GM10248 (cell line): ENCODE results near the gene ARID3A.

Experiments used
- CTCF ChIA-PET: fragments of 300-600 bp; sonication (Branson Sonifier 250); formaldehyde crosslinking; extraction: SDS; loops from one replicate; lab custom pipeline; 2021; ENCODE audit warnings: antibody characterized with exemption; lab: Yijun Ruan, JAX
- POLR2A ChIA-PET: fragments of 350-650 bp; sonication (Branson Sonifier 250); formaldehyde crosslinking; extraction: SDS; loops from one replicate; lab custom pipeline; 2020; ENCODE audit warnings: antibody characterized with exemption; lab: Yijun Ruan, JAX
- DNase-seq: peaks from one replicate; pipeline ENCODE4 v3.0.0; 2012; ENCODE audit errors: extremely low spot score
- TF ChIP-seq, protein P1 (sequence below): IDR thresholded peaks from 2 replicates; pipeline ENCODE4 v1.5.1; 2012; ENCODE audit warnings: mild to moderate bottlenecking, low read depth; ENCODE audit errors: extremely low read depth, missing control alignments, control extremely low read depth

ARID3A gene

DNA sequence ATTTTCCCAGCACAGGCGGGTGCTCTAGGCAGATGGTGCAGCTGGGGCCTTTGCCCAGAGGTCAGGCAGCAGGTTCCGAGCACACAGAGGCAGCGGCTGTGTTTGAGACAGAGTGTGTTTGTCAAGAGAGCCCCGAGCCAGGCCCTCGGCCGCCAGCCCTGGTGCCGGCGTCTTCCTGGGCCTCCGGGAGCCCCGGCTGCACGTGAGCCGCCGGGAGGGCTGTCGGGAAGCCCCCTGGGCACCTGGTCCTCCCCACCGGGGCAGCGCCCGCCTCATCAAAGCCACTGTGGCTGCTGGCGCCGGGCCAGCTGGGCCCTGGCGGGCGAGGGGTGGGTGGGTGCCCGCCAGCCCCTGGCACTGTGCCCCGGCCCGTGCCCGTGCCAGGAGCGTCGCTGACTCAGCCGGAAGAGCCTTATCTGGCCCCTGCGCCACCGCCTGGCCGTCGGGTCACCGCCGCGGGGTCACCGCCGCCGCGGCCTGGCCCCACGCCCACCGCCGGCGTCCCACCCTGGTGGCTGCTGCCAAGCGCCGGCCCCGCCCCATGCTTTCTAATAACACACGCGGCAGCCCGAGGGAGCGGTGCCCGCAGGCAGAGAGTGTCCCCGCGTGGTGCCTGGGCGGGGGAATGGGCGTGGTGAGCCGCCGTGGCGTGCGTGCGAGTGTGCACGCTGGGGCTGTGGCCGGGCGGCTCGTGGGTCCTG lies 14.9 kb downstream of the ARID3A start:
- no peak for DNase-seq
- POLR2A ChIA-PET, result no interaction called here
- CTCF ChIA-PET, result interaction anchor here (1.2 to 1.3 kb wide), 2 partner anchors 41 to 43 kb away, joined by 3 read pairs; partner anchors contain the start of gene WDR18
- TF ChIP-seq, protein P1, sequence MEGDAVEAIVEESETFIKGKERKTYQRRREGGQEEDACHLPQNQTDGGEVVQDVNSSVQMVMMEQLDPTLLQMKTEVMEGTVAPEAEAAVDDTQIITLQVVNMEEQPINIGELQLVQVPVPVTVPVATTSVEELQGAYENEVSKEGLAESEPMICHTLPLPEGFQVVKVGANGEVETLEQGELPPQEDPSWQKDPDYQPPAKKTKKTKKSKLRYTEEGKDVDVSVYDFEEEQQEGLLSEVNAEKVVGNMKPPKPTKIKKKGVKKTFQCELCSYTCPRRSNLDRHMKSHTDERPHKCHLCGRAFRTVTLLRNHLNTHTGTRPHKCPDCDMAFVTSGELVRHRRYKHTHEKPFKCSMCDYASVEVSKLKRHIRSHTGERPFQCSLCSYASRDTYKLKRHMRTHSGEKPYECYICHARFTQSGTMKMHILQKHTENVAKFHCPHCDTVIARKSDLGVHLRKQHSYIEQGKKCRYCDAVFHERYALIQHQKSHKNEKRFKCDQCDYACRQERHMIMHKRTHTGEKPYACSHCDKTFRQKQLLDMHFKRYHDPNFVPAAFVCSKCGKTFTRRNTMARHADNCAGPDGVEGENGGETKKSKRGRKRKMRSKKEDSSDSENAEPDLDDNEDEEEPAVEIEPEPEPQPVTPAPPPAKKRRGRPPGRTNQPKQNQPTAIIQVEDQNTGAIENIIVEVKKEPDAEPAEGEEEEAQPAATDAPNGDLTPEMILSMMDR, result peak; percentile 18

DNA sequence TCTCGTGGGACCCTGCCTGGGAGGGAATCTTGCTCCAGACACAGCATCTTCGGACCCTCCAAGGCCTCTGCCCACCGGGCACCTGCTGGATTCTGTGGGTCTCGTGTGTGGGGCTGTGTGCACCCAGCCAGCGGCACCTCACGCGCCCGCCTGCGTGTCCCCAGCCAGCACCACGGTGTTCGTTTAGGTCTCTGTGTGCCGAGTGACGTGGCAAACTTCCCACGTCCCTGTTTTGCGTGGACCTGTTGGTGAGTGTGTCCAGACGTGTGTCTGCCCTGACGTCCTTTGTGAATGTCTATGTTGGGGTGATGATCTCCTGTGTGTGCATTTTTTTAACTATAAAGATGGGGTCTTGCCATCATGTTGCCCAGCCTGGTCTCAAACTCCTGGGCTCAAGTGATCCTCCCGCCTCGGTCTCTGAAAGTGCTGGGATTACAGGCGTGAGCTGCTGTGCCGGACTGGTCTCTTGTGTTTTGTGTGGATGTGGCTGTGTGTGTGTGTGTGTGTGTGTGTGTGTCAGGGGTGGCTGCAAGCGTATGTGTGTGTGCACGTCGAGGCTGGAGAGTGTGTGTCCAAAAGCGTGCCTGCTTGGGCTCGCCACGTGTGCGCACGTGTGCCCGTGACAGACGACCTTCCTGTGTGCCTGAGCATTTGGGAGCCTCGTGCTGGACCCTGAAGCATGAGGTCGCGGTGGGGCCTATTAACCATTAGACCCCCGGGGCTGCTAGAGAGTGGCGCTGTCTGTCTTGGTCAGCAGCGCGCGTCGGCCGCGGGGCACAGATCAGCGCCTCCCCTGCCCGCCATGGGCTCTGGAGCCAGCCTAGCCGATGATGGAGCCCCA lies 15.7 kb downstream of the ARID3A start:
- TF ChIP-seq, protein P1, result no peak
- POLR2A ChIA-PET, result no interaction called here
- CTCF ChIA-PET, result interaction anchor here (1.3 kb wide), 1 partner anchor 8 kb away, joined by 3 read pairs; no protein-coding TSS in a partner anchor
- no peak for DNase-seq

DNA sequence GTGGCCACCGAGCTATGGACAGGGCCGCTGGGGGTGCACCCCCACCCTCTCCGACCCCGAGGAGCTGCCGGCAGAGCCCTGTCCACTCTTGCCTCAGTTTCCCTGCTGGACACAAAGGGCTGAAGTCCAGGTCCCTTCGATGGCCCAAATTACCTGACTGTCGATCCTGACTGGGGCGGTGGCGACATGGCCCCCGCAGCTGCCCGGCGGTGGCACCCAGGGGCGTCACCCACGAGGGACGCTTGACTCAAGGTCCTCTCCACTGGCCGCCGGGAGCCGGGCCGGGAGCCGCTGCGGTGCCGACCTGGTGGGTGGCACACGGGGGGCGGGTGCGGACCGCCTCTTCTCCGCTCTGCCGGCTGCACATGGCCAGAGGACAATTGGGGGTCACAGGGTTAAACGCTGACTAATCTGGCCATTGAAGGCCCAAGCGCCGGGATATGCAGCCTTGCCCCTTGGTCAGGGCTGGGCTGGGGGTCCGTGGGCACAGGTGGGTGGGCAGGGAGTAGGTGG lies 16.4 kb downstream of the ARID3A start:
- TF ChIP-seq, protein P1, result no peak
- CTCF ChIA-PET, result interaction anchor here (1.3 kb wide), 1 partner anchor 9 kb away, joined by 3 read pairs; no protein-coding TSS in a partner anchor
- no peak for DNase-seq
- POLR2A ChIA-PET, result no interaction called here

DNA sequence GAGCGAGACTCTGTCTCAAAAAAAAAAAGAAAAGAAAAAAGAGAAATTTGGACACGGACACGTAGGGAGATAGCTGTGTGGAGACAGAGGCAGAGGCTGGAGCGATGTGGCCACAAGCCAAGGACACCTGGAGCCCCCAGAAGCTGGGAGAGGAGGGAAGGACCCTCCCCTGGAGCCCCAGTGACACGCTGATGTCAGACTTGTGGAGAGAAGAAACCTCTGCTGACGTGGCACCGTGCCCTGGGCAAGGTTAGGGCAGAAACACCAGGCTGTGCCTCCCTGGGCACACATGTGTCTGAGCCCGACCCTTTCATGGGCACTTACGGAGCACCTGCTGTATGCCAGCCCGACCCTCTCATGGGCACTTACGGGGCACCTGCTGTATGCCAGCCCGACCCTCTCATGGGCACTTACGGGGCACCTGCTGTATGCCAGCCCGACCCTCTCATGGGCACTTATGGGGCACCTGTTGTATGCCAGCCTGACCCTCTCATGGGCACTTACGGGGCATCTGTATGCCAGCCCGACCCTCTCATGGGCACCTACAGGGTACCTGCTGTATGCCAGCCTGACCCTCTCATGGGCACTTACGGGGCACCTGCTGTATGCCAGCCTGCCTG lies 17.8 kb downstream of the ARID3A start:
- POLR2A ChIA-PET, result interaction anchor here (1.0 kb wide), 1 partner anchor 11 kb away, joined by 4 read pairs; no protein-coding TSS in a partner anchor
- CTCF ChIA-PET, result interaction anchor here (1.0 kb wide), 1 partner anchor 58 kb away, joined by 3 read pairs; no protein-coding TSS in a partner anchor
- DNase-seq, result no peak
- TF ChIP-seq, protein P1, result no peak

DNA sequence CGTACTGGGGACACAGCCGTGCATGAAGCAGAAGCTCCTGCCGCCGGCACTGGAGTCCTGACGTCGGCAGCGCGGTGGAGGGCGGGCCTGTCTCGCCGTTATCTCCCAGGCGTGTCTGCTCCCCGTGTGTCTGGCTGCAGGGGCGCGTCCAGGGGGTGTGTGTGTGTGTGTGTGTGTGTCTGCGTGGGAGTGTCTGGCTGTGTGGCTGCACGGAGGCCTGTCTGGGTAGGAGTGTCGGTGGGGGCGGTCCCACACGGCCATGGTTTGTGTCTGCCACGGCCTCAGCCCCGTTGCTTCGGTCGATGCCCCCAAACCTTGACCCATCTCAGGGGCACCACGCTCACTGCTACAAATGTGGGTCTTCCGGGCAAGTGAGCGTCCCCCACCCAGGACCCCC lies 18.3 kb downstream of the ARID3A start:
- TF ChIP-seq, protein P1, result no peak
- CTCF ChIA-PET, result interaction anchor here (1.3 kb wide), 1 partner anchor 8 kb away, joined by 4 read pairs; no protein-coding TSS in a partner anchor
- POLR2A ChIA-PET, result no interaction called here
- DNase-seq, result no peak
